ENCODE data around the gene ZC3H7A.
A peak's percentile ranks its signal among the peaks of the same experiment; 100 is the strongest.
"Not testable (repeated sequence)": the region's sequence is repeated elsewhere in the genome, so short reads cannot be mapped to it uniquely, and the experiment has no call there.

ZC3H7A gene

GRCh38 chr16:11797166-11797956 lies at the start of gene ZC3H7A:
Gene ZC3H7A, minus strand, starts transcription at chr16:11797258. Its CDS starts 14,904 bp downstream, at chr16:11782354.
- DNase-seq = peak; percentile 97

GRCh38 chr16:11844499-11844898 lies 47.4 kb upstream of the ZC3H7A start:
- DNase-seq = no peak

GRCh38 chr16:11843861-11844260 lies 46.8 kb upstream of the ZC3H7A start:
- DNase-seq = no peak

- no peak for DNase-seq
Observed at GRCh38 chr16:11843206-11843605, 46.1 kb upstream of the ZC3H7A start.

- no peak for DNase-seq
Observed at GRCh38 chr16:11841026-11841425, 44.0 kb upstream of the ZC3H7A start.

GRCh38 chr16:11836650-11837244 lies 39.7 kb upstream of the ZC3H7A start:
- DNase-seq = no peak

GRCh38 chr16:11835891-11836649 lies 39.0 kb upstream of the ZC3H7A start:
- no peak for DNase-seq

GRCh38 chr16:11835309-11835708 lies 38.3 kb upstream of the ZC3H7A start:
- no peak for DNase-seq

GRCh38 chr16:11833951-11834695 lies 37.1 kb upstream of the ZC3H7A start:
- DNase-seq = no peak

- DNase-seq = no peak
Observed at GRCh38 chr16:11828696-11829095, 31.6 kb upstream of the ZC3H7A start.

- not testable (repeated sequence) for DNase-seq
Observed at GRCh38 chr16:11825520-11826165, 28.6 kb upstream of the ZC3H7A start.

GRCh38 chr16:11824362-11824761 lies 27.3 kb upstream of the ZC3H7A start:
- no peak for DNase-seq

- not testable (repeated sequence) for DNase-seq
Observed at GRCh38 chr16:11823645-11824044, 26.6 kb upstream of the ZC3H7A start.

GRCh38 chr16:11819798-11820197 lies 22.7 kb upstream of the ZC3H7A start:
- DNase-seq = no peak

GRCh38 chr16:11818970-11819369 lies 21.9 kb upstream of the ZC3H7A start:
- not testable (repeated sequence) for DNase-seq

GRCh38 chr16:11816123-11816522 lies 19.1 kb upstream of the ZC3H7A start:
- DNase-seq = no peak

- not testable (repeated sequence) for DNase-seq
Observed at GRCh38 chr16:11814800-11815199, 17.7 kb upstream of the ZC3H7A start.

- no peak for DNase-seq
Observed at GRCh38 chr16:11806721-11807120, 9.7 kb upstream of the ZC3H7A start.

GRCh38 chr16:11805556-11805955 lies 8.5 kb upstream of the ZC3H7A start:
- DNase-seq = no peak

- no peak for DNase-seq
Observed at GRCh38 chr16:11801481-11802021, 4.5 kb upstream of the ZC3H7A start.

GRCh38 chr16:11800382-11800718 lies 3.3 kb upstream of the ZC3H7A start:
- peak; percentile 4 for DNase-seq

Data from midbrain (tissue), 1 donor.